WTC11 (cell line): ENCODE data around the gene STK10. TPM values are rescaled to one million over a fixed set of nuclear protein-coding genes. Genes with fewer than 3 reads are reported as not detected.

Experiments used
- ATAC-seq: fragments of 200-7000 bp; cut with Tn5 transposase; 2 replicates; pipeline ENCODE4 v1.10.0; 2021; ENCODE audit warnings: mild to moderate bottlenecking, moderate library complexity
- CTCF ChIA-PET: fragments of 300-600 bp; sonication (Branson Sonifier 250); formaldehyde crosslinking; loops from one replicate; lab custom pipeline; 2021; ENCODE audit warnings: antibody characterized with exemption; lab: Charles Lee
- POLR2A ChIA-PET: fragments of 350-600 bp; sonication (Branson Sonifier 250); formaldehyde crosslinking; loops from one replicate; lab custom pipeline; 2021; ENCODE audit warnings: antibody characterized with exemption; lab: Charles Lee
- DNase-seq: peaks from one replicate; pipeline ENCODE4 v3.0.0; 2021; ENCODE audit warnings: low spot score
- H3K27ac Mint-ChIP-seq: 2 replicates; pipeline ENCODE4 v1.8.0; 2021; ENCODE audit warnings: mixed read lengths
- H3K27me3 Mint-ChIP-seq: 2 replicates; pipeline ENCODE4 v1.8.0; 2021; ENCODE audit warnings: low read depth, mild to moderate bottlenecking, moderate library complexity, mixed read lengths
- H3K36me3 Mint-ChIP-seq: 2 replicates; pipeline ENCODE4 v1.8.0; 2021; ENCODE audit warnings: mixed read lengths
- H3K4me1 Mint-ChIP-seq: 2 replicates; pipeline ENCODE4 v1.8.0; 2022; ENCODE audit warnings: mixed read lengths
- H3K4me3 Mint-ChIP-seq: 2 replicates; pipeline ENCODE4 v1.8.0; 2021; ENCODE audit warnings: mild to moderate bottlenecking, moderate library complexity, mixed read lengths
- H3K9me3 Mint-ChIP-seq: 2 replicates; pipeline ENCODE4 v1.8.0; 2021; ENCODE audit warnings: mixed read lengths
- ELF4 ChIP-seq: sonication (generic); formaldehyde crosslinking; IDR thresholded peaks from 2 replicates; pipeline ENCODE4 v1.8.1; 2022; ENCODE audit warnings: low read depth, mild to moderate bottlenecking, moderate library complexity, missing genetic modification reagents
- EMX1 ChIP-seq: fragments of 250-450 bp; sonication (Bioruptor Pico); IDR thresholded peaks from 2 replicates; pipeline ENCODE4 v1.8.0; 2021; ENCODE audit warnings: mild to moderate bottlenecking
- FOXJ3 ChIP-seq: sonication (generic); formaldehyde crosslinking; IDR thresholded peaks from 2 replicates; pipeline ENCODE4 v1.9.0; 2021; ENCODE audit warnings: missing genetic modification reagents, mild to moderate bottlenecking, borderline replicate concordance
- FOXK1 ChIP-seq: sonication (generic); formaldehyde crosslinking; IDR thresholded peaks from 2 replicates; pipeline ENCODE4 v1.8.0; 2022; ENCODE audit warnings: mild to moderate bottlenecking, moderate library complexity, missing genetic modification reagents
- HMGA2 ChIP-seq: fragments of 250-450 bp; sonication (Bioruptor Pico); IDR thresholded peaks from 2 replicates; pipeline ENCODE4 v1.4.0; 2021; ENCODE audit warnings: mild to moderate bottlenecking, moderate library complexity
- KAT7 ChIP-seq: sonication (generic); formaldehyde crosslinking; IDR thresholded peaks from 2 replicates; pipeline ENCODE4 v1.8.1; 2023; ENCODE audit warnings: missing genetic modification reagents, mild to moderate bottlenecking, borderline replicate concordance
- MLX ChIP-seq: sonication (generic); formaldehyde crosslinking; IDR thresholded peaks from 2 replicates; pipeline ENCODE4 v1.8.1; 2023; ENCODE audit warnings: mild to moderate bottlenecking, missing genetic modification reagents, moderate library complexity
- MYBL2 ChIP-seq: sonication (generic); formaldehyde crosslinking; IDR thresholded peaks from 2 replicates; pipeline ENCODE4 v1.8.1; 2023; ENCODE audit warnings: mild to moderate bottlenecking, moderate library complexity, missing genetic modification reagents
- NR2C2 ChIP-seq: sonication (generic); formaldehyde crosslinking; IDR thresholded peaks from 2 replicates; pipeline ENCODE4 v1.8.0; 2022; ENCODE audit warnings: mild to moderate bottlenecking, missing genetic modification reagents
- PREB ChIP-seq: sonication (generic); formaldehyde crosslinking; IDR thresholded peaks from 2 replicates; pipeline ENCODE4 v1.8.1; 2022; ENCODE audit warnings: mild to moderate bottlenecking, missing genetic modification reagents, moderate library complexity, borderline replicate concordance
- TP53 ChIP-seq: sonication (generic); formaldehyde crosslinking; IDR thresholded peaks from 2 replicates; pipeline ENCODE4 v1.8.1; 2023; ENCODE audit warnings: mild to moderate bottlenecking, missing genetic modification reagents
- USF1 ChIP-seq: sonication (generic); formaldehyde crosslinking; IDR thresholded peaks from 2 replicates; pipeline ENCODE4 v1.8.0; 2022; ENCODE audit warnings: mild to moderate bottlenecking, missing genetic modification reagents
- ZNF219 ChIP-seq: sonication (generic); formaldehyde crosslinking; IDR thresholded peaks from 2 replicates; pipeline ENCODE4 v1.8.0; 2023; ENCODE audit warnings: missing genetic modification reagents, mild to moderate bottlenecking, borderline replicate concordance
- ZNF263 ChIP-seq: sonication (generic); formaldehyde crosslinking; IDR thresholded peaks from 2 replicates; pipeline ENCODE4 v1.8.1; 2022; ENCODE audit warnings: low read depth, mild to moderate bottlenecking, moderate library complexity, missing genetic modification reagents
- ZNF512 ChIP-seq: sonication (generic); formaldehyde crosslinking; IDR thresholded peaks from 2 replicates; pipeline ENCODE4 v1.8.1; 2022; ENCODE audit warnings: missing genetic modification reagents, borderline replicate concordance
- total RNA-seq: library from RNA; stranded (reverse); gene quantifications from 3 replicates; pipeline ENCODE4 v1.2.3, GENCODE V29; 2021
- TF ChIP-seq, protein P1 (sequence below): fragments of 250-450 bp; sonication (Bioruptor Pico); IDR thresholded peaks from 2 replicates; pipeline ENCODE4 v1.9.0; 2021; ENCODE audit warnings: mild to moderate bottlenecking
- TF ChIP-seq, protein P2 (sequence below): sonication (generic); formaldehyde crosslinking; IDR thresholded peaks from 2 replicates; pipeline ENCODE4 v1.8.1; 2023; ENCODE audit warnings: mild to moderate bottlenecking, moderate library complexity, missing genetic modification reagents
- TF ChIP-seq, protein P3 (sequence below): fragments of 250-450 bp; sonication (Bioruptor Pico); IDR thresholded peaks from 2 replicates; pipeline ENCODE4 v1.9.0; 2021; ENCODE audit warnings: mild to moderate bottlenecking
- TF ChIP-seq, protein P4 (sequence below): sonication (generic); formaldehyde crosslinking; IDR thresholded peaks from 2 replicates; pipeline ENCODE4 v1.8.1; 2023; ENCODE audit warnings: mild to moderate bottlenecking, missing genetic modification reagents

The STK10 gene
- total RNA-seq, 1 experiment from 2014 or later, result 20.5 TPM

- TF ChIP-seq, protein P1, sequence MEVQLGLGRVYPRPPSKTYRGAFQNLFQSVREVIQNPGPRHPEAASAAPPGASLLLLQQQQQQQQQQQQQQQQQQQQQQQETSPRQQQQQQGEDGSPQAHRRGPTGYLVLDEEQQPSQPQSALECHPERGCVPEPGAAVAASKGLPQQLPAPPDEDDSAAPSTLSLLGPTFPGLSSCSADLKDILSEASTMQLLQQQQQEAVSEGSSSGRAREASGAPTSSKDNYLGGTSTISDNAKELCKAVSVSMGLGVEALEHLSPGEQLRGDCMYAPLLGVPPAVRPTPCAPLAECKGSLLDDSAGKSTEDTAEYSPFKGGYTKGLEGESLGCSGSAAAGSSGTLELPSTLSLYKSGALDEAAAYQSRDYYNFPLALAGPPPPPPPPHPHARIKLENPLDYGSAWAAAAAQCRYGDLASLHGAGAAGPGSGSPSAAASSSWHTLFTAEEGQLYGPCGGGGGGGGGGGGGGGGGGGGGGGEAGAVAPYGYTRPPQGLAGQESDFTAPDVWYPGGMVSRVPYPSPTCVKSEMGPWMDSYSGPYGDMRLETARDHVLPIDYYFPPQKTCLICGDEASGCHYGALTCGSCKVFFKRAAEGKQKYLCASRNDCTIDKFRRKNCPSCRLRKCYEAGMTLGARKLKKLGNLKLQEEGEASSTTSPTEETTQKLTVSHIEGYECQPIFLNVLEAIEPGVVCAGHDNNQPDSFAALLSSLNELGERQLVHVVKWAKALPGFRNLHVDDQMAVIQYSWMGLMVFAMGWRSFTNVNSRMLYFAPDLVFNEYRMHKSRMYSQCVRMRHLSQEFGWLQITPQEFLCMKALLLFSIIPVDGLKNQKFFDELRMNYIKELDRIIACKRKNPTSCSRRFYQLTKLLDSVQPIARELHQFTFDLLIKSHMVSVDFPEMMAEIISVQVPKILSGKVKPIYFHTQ (CRISPR knock-in tag), result no peak
- TF ChIP-seq ZNF219 (CRISPR knock-in tag) (no peak), USF1 (no peak), MYBL2 (CRISPR knock-in tag) (no peak), NR2C2 (CRISPR knock-in tag) (no peak), MLX (CRISPR knock-in tag) (no peak), FOXJ3 (CRISPR knock-in tag) (0 out of 2 replicates have a peak, but pooled peaks have one; percentile 14), EMX1 (CRISPR knock-in tag) (no peak)
- TF ChIP-seq, protein P2, sequence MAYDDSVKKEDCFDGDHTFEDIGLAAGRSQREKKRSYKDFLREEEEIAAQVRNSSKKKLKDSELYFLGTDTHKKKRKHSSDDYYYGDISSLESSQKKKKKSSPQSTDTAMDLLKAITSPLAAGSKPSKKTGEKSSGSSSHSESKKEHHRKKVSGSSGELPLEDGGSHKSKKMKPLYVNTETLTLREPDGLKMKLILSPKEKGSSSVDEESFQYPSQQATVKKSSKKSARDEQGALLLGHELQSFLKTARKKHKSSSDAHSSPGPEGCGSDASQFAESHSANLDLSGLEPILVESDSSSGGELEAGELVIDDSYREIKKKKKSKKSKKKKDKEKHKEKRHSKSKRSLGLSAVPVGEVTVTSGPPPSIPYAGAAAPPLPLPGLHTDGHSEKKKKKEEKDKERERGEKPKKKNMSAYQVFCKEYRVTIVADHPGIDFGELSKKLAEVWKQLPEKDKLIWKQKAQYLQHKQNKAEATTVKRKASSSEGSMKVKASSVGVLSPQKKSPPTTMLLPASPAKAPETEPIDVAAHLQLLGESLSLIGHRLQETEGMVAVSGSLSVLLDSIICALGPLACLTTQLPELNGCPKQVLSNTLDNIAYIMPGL (CRISPR knock-in tag), result peak; percentile 65; the same call in 1 of the 2 replicates
- TF ChIP-seq, protein P3, sequence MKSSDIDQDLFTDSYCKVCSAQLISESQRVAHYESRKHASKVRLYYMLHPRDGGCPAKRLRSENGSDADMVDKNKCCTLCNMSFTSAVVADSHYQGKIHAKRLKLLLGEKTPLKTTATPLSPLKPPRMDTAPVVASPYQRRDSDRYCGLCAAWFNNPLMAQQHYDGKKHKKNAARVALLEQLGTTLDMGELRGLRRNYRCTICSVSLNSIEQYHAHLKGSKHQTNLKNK (CRISPR knock-in tag), result no peak
- TF ChIP-seq, all 79 proteins: peak for 5
Observed at GRCh38 chr5:172187118-172188032, 649 bp downstream of the STK10 start (continued).

DNA sequence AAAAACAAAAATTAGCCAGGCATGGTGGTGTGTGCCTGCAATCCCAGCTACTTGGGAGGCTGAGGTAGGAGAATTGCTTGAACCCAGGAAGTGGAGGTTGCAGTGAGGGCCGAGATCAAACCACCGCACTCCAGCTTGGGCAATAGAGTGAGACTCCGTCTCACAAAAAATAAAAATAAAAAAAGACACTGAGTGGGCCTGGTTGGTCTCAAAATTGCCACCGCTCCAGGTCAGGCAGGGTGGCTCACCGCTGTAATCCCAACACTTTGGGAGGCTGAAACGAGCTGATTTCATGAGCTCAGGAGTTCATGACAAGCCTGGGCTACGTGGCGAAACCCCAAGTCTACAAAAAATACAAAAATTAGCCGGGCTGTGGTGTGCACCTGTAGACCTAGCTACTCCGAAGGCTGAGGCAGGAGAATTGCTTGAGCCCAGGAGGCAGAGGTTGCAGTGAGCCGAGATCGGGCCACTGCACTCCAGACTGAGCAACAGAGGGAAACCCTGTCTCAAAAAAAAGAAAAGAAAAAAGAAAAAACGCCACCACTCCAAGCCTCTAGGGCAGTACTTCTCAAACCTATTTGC, 1.8 kb downstream of the STK10 start:
- H3K36me3 Mint-ChIP-seq, result no peaks in the 10 kb centered on the region; the same call in 1 of the 2 replicates
- peaks cover 14% of the 10 kb centered on the region for H3K27me3 Mint-ChIP-seq
- H3K4me3 Mint-ChIP-seq, result peak overlapping the region; percentile 93
- H3K9me3 Mint-ChIP-seq, result no peaks in the 10 kb centered on the region
- DNase-seq, result no peak
- POLR2A ChIA-PET, result interaction anchor here (3.6 kb wide), 1 partner anchor 12 kb away, joined by 12 read pairs; no protein-coding TSS in a partner anchor
- H3K27ac Mint-ChIP-seq, result no peak overlapping the region
- no peak for ATAC-seq
- peaks cover 28% of the 10 kb centered on the region for H3K4me1 Mint-ChIP-seq
- CTCF ChIA-PET, result interaction anchor here (0.8 to 5.3 kb wide), 11 partner anchors 8 to 264 kb away, joined by 3 to 37 read pairs (median 4); no protein-coding TSS in a partner anchor
- TF ChIP-seq, protein P3 (CRISPR knock-in tag), result no peak
- no peak for TF ChIP-seq FOXK1
- no peak for TF ChIP-seq ELF4 (CRISPR knock-in tag)
- no peak for TF ChIP-seq KAT7
- TF ChIP-seq MYBL2 (CRISPR knock-in tag), result no peak
- no peak for TF ChIP-seq FOXJ3 (CRISPR knock-in tag)
- TF ChIP-seq HMGA2 (CRISPR knock-in tag), result no peak
- TF ChIP-seq ZNF512, result no peak
- TF ChIP-seq, protein P4, sequence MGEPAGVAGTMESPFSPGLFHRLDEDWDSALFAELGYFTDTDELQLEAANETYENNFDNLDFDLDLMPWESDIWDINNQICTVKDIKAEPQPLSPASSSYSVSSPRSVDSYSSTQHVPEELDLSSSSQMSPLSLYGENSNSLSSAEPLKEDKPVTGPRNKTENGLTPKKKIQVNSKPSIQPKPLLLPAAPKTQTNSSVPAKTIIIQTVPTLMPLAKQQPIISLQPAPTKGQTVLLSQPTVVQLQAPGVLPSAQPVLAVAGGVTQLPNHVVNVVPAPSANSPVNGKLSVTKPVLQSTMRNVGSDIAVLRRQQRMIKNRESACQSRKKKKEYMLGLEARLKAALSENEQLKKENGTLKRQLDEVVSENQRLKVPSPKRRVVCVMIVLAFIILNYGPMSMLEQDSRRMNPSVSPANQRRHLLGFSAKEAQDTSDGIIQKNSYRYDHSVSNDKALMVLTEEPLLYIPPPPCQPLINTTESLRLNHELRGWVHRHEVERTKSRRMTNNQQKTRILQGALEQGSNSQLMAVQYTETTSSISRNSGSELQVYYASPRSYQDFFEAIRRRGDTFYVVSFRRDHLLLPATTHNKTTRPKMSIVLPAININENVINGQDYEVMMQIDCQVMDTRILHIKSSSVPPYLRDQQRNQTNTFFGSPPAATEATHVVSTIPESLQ (CRISPR knock-in tag), result no peak
- TF ChIP-seq PREB (CRISPR knock-in tag), result no peak
- no peak for TF ChIP-seq TP53 (CRISPR knock-in tag)
- no peak for TF ChIP-seq ZNF263 (CRISPR knock-in tag)
